CD4-positive, alpha-beta T cell treated with Interleukin-15 for 1 hour (primary cell): ENCODE results near the gene DDO.

Experiments used
- DNase-seq: peaks from one replicate; pipeline ENCODE4 v3.0.0-alpha.2; 2020

DDO gene

DNA sequence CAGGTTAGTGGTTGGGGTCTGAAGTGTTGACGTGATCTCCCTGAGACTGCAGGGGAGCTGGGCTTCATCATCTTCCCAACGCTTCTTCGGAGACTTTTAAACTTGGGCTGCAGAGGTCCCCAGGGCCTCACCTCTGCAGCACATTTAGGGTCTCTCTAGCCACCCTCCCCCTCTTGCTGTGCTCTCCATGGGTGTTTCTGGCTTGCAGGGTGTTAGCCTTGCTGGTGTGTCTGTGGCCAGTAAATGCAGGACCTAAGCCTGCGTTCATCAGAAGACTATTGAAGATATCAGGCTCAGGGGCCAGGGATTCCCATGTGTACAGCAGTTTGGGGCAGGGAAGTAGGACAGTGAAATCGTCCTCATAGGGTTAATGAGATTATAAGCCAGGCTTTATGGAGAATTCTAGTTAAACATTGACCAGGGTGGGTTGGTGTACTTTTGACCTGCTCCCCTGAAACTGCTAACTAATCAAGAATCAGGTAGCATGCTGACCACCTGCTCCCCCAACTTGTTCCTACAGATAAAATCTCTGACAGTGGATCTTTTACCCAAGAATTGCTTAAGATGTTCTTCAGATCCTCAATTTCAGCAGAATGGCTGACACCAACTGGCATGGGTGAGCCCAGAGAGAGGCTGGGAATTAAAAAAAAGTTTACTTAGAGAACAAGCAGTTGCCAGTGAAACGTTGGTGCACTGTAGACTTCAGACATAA lies 3.8 kb upstream of the DDO start:
- DNase-seq: no peak

DNA sequence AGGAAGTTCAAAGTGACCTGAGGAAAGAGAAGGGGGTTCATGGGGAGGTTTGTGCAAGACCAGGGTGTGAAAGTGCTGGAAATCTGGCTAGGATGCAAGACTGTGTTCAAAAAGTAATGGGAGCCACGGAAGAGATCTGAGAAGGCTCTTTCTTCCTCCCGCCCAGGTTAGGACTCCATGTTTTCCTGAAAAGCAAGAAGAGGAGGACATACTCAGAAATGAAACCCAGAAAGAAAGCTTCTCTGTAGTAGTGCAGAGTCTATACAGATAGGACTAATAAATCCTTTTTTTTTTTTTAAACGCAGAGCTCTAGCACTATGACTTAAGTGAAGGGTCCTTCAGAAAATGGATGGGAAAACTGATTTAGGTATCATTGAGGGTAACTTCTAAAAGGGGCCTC lies 3.2 kb upstream of the DDO start:
- DNase-seq: no peak

DNA sequence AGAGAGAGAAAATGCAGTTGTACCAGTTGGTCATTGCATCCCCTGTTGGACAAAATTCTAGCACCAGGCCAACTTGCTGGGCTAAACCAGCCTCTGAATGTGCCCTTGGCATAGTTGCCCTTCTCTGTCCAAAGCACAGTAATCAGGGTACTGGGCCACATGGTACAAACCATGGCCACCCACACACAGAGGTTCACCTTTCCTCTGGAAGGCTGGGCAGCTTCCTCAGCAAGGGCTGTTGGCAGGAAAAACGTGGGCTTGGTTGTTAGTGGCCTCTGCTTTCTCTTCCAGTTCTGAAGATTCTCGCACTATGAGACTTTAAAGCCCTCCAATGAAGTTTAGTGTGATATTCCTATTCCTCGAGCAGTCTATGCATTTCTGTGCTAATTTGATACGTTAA lies 706 bp downstream of the DDO start:
- DNase-seq: no peak

DNA sequence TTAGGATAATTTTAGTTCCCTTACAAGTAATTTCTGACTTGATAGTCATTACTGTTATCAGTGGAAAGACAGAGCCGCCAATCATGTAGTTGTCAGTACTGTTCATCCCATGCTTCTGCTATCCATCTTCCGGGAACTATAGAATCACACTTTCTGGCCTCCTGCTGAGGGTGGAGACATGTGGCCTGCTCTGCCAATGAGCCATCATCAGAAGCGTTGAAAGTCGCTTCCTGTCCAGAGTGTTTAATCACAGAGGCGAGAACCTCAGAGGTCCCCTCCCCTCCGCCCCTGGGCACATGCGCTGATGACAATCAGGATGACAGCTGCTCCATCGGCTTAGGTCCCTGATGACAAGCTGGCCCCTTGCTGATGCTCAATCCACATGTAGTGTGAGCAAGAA lies 3.0 kb downstream of the DDO start:
- no peak for DNase-seq

DNA sequence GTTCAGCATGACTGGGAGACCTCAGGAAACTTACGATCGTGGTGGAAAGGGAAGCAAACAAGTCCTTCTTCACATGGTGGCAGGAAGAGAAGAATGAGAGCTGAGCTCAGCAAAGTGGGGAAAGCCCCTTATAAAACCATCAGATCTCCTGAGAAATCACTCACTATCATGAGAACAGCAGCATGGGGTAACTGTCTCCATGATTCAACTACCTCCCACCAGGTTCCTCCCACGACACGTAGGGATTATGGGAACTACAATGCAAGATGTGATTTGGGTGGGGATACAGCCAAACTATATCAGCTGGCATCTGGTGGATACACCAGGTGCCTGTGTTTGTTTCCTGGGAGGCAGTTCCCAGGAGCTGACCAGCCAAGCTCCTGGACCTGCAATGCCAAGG lies 4.9 kb downstream of the DDO start:
- DNase-seq: no peak

DNA sequence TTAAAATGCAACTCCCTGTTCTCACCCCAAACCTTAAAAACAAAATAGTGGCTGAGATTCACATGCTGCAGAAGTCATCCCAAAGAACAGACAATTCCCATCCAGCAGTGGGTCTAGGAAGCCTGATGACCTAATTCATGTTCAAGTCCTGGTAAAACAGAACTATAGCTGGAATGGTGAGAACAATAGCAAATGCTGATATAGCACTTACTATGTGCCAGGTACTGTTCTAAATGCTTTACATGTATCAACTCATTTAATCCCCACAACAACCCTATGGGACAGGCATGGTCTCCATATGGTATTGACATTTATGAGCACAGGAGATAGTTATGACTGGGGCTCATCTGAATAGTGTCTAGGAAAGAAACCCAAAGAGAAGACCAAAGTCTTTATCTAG lies 5.6 kb downstream of the DDO start:
- DNase-seq: no peak

DNA sequence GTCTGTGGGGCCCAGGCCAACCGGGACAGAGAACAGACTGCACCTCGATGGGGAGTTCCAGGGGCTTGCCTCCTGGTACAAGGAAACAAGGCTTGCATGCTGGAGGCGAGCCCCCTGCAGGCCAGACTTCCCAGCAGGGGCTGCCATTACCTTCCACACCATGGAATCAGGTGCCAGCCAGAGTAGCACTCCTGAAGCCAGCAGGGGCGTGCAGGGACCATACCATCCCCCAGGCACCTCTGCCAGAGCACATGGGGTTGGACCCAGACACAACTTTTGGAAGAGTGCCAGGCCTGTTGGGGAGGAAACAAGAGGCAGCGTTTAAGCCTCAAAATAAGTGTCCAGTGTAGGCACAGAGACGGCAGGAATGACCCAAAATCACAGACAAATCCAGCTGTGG lies 6.5 kb downstream of the DDO start:
- DNase-seq: no peak

DNA sequence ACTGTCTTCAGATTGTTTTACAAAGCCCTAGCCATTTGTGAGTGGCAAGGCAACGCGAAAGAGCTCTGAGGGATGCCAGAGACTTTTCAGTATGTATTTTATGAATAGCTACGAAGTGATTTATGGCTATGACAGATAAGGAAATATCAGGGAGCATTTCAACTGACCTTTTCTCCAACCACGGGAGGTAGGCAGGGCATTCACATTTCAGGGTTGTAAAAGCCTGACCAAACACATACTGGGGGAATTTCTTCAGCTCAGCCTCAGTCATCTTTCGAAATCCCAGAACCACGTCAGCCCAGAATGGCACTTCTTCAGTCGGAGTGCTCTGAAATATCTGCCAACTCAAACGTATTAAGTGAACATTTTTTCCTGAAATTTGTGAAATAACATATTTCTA lies 10.8 kb downstream of the DDO start:
- no peak for DNase-seq

DNA sequence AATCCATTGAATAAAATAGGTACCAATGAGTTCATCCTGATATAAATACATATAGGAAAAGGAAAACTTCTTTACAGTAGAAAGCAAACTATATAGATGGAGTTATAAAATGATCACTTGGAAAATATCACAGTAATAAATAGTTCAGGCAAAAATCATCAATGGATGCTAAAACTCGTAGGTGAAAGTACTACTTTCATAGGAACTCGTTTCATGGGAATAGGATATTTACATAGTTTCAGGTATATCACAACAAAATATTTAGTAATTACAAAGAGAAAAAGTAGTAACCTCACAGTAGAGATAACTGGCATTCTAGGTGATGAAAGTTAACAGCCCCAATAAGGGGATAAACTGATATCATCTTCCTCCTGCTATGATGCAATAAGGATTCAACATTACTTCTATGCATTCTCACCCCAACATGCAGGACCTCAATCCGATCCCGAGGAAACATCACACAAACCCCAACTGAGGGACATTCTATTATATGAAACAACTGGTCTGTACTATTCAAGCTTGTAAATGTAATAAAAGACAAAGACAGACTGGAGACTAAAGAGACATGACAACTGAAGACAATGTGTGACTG lies 13.7 kb downstream of the DDO start:
- DNase-seq: no peak

DNA sequence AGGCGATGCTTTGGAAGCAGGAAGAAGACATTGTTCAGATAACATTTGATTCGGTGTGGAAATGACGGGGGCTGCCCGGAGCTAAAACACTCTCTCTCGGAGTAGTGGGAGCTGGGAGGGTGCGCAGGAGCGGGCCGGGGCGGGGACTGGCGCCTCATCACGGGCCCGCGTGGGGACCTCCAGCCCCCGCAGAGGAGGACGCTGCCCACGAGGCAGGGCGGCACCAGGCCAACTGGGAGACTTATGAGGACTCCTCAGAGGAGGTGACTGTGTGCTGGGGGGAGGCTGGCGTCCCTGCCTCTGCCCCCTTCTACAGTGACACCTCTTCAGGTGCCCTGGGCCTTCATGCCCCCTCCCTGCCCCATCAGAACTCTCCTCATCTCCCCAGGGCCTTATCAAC lies 15.2 kb downstream of the DDO start:
- DNase-seq: no peak

DNA sequence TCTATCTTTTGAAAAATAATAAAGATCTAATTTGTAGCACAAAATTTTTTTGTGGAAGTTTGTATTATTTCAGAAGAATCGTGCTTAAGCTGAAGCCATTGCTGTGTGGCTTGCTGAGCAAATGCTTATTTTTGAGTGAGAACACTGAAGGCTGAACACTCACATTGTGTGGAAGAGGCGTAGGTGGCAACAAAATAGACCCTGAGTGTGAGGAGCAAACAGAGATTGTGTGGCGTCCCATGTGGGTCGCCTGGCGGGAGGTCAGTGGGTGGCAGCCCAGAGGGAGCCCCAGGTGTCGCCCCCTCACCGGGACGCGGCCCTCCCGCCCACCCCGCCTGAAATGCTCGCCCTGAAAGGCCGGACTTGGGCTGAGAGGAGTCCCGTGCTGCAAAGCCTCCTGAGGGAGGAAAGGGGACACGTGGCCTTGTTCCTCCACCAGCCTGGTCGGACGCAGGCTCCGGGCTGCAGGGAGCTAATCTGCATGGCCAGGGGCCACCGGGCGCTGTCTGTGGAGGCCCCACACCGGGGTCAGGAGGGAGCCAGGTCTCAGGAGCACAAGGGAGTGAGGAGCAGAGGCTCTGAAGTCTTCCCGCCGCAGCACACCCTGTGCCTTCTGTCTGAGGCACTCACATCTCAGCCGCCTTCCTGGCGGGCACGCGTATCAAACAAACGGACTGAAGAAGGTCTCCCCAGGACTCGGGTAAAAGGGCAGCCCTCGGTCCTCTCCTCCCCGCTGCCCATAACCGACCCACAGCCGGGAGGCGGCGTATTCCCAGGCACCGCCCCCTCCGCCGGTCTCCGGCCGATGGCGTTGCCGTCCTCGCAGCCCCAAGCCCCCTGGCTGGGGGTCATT lies 15.9 kb downstream of the DDO start:
- DNase-seq: no peak

DNA sequence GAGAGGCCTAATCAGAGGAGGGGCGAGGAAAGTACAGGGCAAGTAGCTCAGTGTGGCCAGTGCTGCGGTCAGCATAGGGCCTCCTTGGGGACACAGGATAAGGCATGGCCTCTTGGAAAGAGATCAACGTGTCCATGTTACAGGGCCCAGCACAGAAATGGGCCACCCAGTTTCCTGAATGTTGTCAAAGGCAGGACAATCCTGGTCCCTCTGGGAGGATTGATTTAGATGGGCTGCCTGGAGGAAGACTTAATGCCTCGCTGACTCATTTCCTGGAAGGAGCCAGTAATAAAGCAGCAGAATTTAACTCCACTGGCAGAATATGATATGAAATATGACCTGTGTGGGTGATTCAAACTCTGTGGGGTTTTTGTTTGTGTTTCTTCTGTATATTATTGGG lies 16.6 kb downstream of the DDO start:
- no peak for DNase-seq

DNA sequence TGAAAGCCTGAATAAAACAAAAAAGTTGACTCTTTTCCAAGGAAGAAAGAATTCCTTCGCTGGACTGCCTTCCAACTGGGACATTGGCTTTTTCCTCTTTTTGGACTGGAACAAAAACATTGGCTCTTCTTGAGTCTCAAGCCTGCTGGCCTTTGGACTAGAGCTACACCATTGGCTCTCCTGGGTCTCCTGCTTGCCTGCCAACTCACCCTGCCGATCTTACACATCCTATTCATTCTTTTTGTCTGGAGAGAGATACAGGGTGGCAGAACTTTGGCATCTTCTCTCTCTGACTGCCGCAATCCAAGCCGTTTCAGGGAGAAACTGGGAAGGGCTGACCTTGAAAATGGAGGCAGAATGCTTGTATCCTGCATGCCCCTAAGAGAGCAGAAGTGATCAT lies 20.2 kb downstream of the DDO start:
- DNase-seq: no peak

DNA sequence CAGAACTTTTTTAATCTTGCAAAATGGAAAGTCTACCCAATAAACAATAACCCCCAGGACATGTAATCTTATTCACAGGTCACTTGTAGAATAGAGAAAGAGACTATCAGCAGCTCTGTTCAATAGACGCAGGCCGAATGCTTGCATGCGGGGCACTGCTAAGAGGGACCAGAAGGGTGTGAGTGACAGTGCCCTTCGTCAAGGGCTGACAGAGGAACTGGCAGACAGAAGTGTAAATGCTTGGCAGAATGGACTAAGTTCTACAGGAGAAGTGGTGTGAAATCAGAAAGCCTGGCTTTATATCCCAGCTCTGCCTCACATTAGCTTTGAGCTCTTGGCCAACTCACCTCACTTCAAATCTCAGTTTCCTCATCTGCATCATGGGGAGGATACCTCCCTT lies 21.0 kb downstream of the DDO start:
- DNase-seq: no peak

DNA sequence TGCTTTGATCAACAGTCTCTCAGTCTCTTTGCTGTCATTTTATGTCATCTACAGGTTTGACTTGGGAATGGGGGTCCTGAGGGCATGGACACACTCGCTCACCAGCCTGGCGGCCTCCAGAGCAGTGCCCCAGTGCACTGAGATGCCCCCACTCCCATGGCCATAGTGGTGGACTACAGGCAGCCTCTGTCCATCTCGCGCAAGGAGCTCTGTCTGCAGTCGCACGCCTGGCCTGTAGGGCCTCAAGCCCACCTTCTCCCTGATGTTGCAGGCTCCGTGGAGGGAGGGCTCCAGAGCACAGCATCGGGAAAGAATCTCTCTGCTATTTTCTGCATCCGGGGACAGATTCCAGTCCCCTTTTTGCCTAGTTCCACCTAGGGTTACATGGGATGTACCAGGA lies 22.6 kb downstream of the DDO start:
- no peak for DNase-seq

DNA sequence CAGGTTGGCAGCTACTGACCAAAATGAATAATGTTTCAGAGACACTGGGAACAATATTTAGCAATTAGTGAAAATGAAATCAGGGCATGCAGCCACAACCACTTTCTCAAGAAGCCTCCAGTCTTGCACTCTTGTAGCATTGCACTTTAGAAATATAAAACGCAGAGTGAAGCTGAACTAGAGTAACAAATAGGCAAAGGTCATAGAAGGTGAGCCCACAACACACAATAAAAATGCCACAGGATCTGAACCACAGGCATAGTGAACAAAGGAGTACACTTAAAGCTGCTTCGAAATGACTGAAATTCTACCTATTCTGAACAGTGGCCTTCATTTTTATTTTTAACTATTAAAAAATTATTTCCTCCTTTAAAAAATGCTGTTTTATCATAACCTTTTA lies 25.0 kb downstream of the DDO start:
- no peak for DNase-seq

DNA sequence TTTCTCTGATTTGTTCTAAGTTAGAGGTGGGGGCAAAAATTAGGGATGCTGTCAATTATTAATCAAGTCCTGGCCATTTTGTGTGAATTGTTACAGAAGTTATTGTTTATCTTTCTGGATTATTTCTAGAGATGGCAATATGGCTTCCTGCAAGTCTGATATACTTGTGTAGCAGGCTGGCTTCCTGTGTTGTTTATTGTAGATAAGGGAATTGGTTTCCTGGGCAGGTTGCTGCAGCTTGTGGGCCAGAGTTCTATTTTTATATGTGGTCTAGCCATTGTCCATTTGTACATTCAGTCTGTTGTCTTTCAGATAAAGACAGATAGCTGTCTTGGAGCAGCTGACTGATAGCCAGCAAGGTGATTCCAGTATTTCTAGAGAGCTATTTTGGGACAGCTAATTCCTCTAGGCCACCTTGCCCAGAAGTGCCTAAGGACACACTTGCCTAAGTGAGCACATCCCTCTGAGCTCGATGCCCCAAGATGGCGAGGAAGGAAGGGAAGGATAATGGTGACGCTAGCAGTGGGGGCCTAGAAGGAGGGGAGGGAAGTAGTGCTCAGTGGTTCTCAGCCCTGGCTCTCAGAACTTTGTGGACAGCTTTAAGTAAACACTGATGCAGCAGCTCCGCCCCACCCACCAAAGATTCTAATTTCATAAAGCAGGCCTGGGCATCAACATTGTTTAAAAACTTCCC lies 25.5 kb downstream of the DDO start:
- no peak for DNase-seq

DNA sequence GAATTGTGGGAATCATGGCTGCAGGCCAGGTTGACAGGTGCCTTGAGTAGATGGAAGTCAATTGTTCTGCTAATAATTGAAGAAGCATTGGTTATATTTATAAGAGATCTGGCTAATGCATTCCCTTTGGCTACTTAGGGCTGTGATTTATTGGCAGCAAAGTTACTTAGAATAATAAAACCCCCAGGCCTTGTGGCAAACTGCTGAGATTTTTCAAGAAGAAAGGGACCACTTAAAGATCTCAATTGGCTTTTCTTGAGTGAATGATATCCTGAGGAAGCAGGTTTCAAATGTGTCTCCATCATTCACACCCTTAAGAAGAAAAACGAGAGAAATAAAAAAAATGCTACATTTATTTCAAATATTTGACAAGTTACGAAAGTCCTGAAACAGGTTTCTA lies 27.4 kb downstream of the DDO start:
- no peak for DNase-seq

DNA sequence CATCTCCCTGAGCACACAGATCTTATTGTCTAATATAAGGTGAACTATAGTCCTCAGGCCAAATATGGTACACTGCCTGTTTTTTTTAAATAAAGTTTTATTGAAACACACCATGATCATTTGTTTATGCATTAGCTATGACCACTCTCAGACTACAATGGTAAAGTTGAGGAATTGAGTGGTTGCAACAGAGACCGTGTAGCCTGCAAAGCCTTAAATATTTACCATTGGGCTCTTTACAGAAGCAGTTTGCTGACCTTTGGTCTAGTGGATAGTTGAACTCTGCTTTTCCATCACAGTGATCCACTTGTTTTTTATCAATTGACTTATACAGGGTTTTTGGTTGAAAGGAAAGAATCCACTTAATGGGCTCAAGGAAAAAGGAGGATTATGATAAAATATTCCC lies 29.9 kb downstream of the DDO start:
- no peak for DNase-seq

DNA sequence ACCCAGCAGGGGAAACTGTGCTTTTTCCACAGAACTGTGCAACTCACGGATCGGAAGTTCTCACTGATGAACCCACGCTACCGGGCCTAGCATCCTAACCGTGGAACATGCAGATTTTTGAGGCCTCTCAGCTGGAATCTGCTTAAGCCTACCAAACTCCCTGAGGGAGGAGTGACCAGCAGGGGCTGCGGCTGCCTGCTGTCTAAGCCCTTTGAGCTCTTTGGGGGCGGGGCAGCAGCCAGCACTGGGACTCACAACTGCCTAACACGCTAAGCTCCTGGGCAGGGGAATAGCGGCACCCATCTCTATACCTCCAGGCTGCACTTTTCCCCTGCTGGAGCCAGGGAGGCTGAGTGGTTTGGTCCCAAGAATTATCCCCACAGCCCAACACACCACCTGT lies 36.8 kb downstream of the DDO start:
- no peak for DNase-seq

DNA sequence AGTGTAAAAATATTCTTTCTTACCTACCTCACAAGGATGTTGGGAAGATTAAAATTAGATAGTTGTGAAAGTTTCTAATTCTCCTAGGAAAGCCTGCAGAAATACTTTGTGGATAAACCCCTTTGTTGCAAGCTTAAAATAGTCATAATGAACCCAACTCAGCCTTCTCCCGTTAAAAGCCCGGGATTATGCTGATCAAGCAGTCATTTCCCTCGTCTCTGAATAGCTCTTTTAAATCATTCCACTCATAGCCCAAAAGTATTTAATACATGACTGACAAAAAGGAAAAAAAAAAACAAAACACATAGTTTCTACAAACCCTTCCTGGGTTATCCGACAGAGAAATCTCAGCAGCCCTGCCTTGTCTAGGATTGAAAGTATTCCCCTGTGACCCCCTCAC lies 46.3 kb downstream of the DDO start:
- DNase-seq: no peak

DNA sequence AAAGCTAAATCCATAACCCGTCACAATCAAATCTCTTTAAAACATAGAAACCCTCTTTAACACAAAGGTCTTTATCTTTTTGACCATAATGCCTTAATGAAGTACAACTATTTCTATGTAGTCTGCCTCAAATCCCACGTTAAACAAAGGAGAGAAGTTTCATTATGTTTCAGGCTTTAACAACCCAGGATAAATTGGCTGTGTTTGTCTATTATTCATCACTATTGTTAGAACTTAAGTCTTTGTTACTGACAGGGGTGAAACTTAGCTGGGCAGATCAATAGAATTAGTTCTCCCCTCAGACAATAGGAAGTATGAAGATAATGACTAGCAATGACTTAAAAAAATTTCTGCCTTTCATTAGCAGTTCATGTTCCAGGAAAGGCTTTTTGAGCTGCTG lies 47.1 kb downstream of the DDO start:
- DNase-seq: no peak

DNA sequence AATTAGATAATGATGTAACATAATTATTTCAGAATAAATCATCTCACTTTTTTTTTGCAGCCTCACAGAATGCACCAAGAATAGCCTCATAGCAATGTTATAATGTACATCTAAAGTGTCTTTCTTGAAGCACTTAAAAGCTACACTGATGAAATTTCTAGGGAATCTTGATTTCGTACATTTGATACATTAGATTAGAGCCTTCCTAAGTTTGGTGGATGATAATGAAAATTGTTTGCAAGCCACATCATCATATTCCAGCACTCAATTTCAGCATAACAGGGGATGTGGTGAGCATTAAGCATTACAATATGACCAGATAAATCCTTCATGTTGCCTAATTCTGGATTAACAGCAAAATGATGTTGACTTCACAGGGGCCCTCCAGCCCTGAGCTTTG lies 47.5 kb downstream of the DDO start:
- no peak for DNase-seq

DNA sequence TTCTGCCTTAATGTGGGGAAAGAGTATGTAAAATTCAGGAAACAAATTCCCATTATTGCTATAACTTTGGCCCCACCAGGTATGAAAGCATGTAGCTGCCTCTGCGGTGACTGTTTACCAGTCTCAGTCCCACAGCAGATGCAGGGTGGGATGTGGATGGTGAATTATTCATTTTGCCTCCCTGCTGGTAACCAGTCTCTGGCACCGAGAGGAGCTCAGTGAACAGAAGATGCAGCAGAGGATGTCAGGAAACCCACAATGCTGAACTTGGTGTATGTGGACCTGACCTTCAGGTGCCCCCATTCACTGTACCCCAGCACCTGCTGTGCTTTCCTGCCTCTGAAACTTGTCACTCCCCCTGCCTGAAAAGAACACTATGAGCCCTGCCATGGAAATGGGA lies 48.4 kb downstream of the DDO start:
- no peak for DNase-seq
